ENCODE measurements around the gene SOWAHC. TPM values are rescaled to one million over a fixed set of nuclear protein-coding genes. Genes with fewer than 3 reads are reported as not detected.
A peak's percentile ranks its signal among the peaks of the same experiment; 100 is the strongest.
"Not testable (repeated sequence)": the region's sequence is repeated elsewhere in the genome, so short reads cannot be mapped to it uniquely, and the experiment has no call there.

SOWAHC gene, protein sequence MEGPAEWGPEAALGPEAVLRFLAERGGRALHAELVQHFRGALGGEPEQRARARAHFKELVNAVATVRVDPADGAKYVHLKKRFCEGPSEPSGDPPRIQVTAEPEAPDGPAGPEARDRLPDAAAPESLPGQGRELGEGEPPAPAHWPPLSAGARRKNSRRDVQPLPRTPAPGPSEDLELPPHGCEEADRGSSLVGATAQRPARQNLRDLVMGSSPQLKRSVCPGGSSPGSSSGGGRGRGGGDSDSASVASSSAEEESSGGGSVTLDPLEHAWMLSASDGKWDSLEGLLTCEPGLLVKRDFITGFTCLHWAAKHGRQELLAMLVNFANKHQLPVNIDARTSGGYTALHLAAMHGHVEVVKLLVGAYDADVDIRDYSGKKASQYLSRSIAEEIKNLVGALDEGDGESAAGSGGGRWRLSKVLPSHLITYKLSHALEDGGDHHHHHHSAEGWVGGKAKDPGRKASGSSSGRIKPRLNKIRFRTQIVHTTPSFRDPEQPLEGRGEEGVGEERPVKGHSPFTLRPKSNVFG
- 7.1 and 9.0 TPM in 2 replicates for total RNA-seq (2014; rRNA removed; shearing (Covaris generic))

DNA sequence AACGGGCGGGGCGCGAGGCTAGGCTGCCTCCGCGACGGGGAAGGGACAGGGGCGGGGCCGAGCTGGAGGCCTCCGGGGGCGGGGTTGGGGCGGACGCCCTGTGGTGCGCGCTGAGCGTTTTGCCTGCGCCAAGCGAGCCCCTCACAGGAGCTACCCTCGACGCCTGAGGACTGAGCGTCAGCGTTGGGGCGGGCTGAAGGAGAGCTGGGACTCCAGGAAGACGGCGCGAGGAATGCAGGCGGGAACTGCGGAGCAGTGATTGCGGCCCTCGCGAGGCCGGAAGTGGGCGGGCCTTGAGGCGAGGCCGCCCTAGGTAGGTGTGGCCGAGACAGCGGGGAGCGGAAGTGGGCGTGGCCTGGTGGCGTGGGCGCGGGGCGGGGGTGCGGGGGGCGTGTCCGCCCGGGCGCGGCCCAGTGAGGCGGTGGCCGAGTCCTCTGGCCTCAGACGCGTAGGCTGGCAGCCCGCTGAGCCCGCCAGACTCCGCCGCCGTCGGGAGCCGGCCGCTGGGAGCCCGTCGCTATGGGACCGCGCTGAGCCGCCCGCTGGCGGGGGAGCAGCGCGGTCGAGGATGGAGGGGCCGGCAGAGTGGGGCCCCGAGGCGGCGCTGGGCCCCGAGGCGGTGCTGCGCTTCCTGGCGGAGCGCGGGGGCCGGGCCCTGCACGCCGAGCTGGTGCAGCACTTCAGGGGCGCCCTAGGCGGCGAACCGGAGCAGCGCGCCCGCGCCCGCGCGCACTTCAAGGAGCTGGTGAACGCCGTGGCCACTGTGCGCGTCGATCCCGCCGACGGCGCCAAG, at the start of gene SOWAHC, which contains the start of gene SEPTIN10:
TSS of gene SOWAHC (plus strand) at position 443 of the 793 bp plus-strand sequence. CDS start at position 569, 126 bp downstream.
TSS of gene SEPTIN10 (minus strand) at position 45 of the 793 bp plus-strand sequence. CDS start 139 bp downstream, outside the sequence.
- peak; percentile 100 for DNase-seq (ENCODE audit: low read depth)

DNA sequence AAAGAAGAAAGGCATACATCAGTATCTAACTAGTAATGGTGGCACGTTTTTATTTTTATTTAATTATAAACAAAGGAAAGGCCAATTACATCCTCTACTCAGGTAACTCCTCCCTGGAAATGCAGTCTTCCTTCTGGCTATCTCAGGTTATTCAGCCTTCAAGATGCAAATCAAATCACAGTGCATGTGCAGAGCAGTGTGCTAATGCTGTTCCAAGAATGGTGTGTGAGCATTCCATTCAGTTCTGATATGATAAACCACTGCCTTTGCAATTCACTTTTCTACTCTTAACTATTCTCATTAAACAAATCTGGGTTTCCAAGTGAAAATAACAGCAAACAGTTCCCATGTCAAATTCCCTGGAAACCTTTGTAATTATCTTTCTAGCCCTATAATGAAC, 38.8 kb upstream of the SOWAHC start:
- no peak for DNase-seq (ENCODE audit: low read depth)

DNA sequence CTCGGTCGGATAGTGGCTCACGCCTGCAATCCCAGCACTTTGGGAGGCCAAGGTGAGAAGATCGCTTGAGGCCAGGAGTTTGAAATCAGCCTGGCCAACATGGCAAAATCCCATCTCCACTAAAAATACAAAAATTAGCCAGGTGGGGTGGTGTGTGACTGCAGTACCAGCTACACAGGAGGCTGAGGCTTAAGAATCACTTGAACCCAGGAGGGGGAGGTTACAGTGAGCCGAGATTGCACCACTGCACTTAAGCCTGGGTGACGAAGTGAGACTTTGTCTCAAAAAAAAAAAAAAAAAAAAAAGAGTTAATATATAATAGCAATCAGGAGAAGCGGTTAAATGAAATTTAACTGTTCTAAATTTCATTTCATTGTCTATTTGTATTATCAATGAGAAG, 36.5 kb upstream of the SOWAHC start:
- DNase-seq (ENCODE audit: low read depth), result not testable (repeated sequence)

DNA sequence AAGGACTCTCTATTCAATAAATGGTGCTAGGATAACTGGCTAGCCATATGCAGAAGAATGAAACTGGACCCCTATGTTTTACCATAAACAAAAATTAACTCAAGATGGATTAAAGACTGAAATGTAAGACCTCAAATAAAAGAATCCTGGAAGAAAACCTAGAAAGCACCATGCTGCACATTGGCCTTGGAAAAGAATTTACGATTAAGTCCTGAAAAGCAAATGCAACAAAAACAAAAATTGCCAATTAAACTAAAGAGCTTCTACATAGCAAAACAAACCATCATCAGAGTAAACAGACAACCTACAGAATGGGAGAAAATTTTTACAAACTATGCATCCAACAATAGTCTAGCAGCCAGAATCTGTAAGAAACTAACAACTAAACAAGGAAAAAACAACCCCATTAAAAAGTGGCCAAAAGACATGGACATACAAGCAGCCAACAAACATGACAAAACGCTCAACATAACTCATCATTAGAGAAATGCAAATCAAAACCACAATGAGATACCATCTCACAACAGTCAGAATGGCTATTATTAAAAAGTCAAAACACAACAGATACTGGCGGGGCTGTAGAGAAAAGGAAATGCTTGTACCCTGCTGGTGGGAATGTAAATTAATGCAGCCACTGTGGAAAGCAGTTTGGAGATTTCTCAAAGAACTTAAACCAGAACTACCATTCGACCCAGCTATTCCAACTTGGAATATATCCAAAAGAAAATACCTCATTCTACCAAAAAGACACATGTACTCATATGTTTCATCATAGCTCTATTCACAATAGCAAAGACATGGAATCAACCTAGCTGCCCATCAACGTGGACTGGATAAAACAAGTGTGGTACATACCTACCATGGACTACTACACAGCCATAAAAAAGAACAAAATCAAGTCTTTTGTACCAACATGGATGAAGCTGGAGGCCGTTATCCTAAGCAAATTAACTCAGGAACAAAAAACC, 31.0 kb upstream of the SOWAHC start:
- DNase-seq (ENCODE audit: low read depth), result no peak

DNA sequence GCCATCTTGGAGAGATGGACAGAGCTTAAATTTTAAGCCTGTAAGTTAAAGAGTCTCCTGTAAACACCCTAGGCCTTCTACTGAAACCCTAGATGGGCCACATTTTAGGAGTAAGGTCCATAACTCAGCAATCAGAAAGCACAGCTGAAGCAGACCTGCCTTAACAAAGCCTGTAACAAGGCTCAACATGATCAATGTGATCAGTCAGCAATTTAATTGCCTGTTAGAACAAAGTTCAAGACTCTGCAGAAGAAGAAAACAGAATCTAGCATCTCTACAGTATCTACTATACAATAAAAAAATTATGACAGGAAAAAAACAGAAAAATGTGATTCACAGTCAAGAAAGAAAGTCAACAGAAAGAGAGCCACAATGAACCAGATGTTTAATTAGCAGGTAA, 27.5 kb upstream of the SOWAHC start:
- DNase-seq (ENCODE audit: low read depth), result no peak

DNA sequence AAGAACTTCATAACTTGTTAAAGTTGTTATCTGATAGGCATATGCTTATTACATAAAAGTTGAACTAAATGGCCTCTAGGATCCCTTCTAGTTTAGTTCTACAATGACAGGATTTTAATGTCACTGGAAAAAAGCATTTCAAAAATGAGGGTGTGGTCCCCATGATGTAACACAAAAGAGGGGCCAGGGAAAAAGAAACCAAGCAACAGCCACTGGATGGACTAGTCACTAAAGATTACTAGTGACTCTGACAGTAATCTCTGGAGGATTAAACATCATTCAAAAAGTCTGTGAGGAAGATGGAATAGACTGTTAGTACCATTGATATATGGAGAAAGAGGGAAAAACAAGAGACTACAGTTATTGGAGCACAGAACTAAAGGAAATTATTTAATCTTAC, 23.0 kb upstream of the SOWAHC start:
- no peak for DNase-seq (ENCODE audit: low read depth)

DNA sequence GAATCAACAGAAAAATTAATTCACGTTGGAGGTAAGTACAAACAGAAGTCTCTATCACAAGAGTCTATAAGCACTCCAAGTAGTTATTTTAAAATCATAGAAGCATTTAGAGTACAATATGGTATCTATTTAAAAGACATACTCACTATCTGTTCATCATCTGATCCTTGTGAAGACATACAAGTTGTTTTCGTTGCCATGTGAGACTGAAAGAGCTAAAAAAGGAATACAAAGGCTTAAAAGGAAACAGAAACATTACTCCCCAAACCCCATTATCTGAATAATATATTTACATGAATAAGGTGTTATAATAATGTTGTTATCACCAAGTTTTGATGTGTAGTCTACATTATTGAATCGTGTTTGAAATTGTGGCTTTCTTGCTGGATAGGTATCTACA, 21.3 kb upstream of the SOWAHC start:
- DNase-seq (ENCODE audit: low read depth), result no peak

DNA sequence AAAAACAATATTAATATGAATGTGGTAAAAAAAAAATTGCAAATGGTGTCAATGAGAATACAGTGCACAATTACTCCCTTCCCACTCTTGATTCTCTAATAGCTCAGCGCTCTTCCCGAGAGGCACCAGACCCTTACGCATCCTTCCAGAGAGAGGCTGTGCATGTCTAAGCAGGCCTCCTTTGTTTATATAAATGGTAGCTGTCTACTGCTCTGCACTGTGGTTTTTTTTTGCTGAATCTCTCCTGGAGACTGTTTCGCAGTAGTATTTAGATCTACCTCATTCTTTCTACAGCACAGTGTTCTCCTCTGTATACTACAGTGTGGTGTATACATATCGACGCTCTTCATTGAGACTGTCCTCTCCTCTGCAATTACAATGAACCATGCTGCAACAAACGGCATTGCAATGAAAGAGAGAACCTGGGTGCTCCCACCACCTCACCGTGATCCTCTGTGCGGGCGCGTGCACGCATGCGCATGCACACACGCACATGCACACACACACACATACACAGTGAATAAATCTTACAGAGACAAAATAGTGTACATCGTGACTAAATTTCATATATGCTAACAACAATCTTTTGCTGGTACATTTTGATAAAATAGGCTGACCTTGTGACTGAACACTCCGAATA, 19.8 kb upstream of the SOWAHC start:
- DNase-seq (ENCODE audit: low read depth), result no peak

DNA sequence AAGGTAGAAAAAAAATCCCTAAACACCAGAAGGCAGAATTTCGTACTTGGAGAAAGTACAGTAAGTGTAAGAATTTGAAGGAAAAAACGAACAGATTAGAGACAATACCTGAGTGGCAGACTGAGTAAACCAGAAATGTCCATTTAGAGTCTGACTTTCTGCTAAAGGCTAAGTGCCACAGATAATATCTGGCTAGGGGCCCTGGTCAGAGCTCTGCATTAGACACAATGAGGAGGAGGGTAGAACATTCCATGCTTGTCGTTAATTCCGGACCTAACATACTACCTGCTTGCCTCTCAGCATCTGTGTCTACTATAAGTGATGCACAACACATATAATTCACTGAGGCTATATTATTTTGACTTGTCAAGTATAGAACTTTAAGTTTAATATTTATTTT, 18.5 kb upstream of the SOWAHC start:
- DNase-seq (ENCODE audit: low read depth), result no peak

DNA sequence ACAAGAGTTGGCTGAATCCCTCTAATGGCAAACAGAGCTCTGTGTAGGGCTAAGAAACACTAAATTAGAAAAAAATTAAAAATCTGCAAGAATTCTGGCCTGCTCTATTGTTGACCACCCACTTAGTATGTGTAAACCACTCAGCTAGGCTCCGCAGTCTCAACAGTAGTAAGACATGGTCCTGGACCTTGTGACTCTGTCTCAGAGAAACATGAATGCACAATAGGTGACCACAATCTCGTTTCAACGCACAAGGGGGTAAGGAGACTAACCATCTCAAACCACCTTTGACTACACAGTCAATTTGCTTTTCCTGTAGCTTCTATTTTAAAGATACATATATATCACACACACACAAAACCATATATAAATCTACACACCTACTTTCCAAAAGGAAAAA, 16.9 kb upstream of the SOWAHC start:
- no peak for DNase-seq (ENCODE audit: low read depth)

DNA sequence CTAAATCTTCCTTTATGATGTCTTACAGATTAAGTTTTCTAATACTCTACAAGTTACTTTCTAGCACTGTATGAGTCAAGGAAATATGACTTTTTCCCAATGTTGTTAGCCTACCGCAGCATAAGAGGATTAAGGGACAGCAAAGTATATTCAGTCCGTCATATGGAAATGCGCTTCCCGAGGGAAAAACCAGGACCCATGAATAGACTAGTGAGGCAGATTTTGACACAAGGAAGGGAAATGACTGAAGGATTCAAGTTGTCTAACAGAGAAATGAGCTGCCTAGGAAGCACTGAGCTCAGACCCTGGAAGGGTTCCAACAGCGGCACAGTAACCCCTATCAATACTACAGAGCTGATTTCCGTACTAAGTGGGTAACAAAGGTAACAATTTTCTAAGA, 12.4 kb upstream of the SOWAHC start:
- DNase-seq (ENCODE audit: low read depth), result no peak

DNA sequence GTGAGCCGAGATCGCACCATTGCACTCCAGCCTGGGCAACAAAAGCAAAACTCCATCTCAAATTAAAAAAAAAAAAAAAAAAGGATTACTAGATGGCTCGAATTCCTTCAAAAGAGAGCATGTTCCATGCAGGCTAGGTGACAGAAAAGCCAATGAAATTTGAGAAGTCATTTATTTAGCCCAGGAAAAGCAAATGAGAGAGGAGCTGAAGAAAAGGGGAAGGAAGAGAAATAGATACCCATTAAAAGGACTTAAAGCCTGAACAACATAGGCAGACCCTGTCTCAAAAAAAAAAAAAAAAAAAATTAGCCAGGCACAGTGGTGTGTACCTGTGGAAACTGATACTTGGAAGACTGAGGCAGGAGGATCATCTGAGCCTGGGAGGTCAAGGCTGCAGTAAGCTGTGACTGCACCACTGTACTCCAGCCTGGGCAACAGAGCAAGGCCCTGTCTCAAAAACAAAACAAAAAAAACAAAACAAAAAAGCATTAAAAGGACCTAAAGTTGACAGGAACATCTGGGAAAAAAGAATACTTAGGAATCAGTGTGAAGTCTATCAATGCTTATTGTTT, 11.5 kb upstream of the SOWAHC start:
- DNase-seq (ENCODE audit: low read depth), result no peak

DNA sequence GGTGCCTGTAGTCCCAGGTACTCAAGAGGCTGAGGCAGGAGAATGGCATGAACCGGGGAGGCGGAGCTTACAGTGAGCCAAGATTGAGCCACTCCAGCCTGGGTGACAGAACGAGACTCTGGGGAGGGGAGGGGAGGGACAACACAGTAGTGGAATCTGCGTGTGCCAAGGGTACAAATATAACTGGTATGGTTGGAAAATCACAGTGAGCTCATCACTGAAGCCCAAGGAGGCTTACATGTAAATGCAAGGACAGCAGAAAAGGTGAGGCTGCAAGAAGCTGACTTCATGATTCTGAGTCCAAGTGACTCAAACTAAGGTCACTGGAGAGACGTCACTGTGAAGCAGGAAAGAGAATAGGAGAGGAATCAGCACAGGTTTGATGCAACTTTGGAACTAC, 9.6 kb upstream of the SOWAHC start:
- peak; percentile 56 for DNase-seq (ENCODE audit: low read depth)

DNA sequence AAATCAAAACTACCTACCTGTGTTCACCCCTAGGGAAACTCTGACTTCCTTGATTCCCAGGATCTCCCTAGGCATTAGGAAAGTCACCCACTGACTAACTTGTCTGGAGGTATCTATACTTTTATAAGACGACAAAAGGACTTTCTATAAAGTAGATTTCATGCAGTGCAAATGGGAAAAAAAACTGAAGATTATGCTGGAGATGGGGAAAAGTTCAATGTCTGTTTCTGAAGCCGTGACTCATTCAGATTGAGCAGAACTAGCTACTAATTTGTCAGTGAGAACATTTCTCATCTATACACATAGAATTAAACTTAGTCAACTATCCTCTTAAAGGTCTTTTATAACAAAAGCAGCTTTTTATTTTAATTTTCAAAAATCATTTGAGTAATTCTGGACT, 6.4 kb upstream of the SOWAHC start:
- no peak for DNase-seq (ENCODE audit: low read depth)

DNA sequence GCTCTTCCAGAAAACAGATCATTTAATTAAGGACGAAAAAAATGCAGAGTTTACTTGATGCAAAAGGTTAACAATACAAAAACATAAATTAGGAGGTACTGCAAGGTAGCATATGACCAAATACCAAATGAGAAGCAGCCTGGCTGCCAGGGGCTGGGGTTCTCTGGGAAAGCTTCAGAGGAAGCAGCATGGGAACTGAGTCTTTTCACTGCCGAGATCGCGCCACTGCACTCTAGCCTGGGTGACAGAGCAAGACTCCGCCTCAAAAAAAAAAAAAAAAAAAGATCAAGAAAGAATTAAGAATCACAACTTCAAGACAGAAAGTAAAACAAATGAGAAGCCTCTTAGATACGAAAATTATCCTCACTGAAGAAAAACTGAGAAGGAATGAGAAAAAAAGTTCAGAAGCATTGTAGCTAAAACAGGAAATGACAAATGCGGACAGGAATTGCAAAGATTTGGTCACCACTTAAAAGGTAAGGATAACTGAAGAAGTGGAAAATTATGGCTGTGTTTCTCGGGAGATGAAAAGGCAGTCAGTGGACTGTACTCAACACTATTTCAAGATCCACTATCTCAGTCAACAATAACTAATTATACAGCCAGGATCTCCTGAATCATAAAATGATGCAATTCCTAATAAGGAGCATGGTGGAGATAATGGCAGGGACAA, 4.7 kb upstream of the SOWAHC start:
- peak; percentile 58 for DNase-seq (ENCODE audit: low read depth)

DNA sequence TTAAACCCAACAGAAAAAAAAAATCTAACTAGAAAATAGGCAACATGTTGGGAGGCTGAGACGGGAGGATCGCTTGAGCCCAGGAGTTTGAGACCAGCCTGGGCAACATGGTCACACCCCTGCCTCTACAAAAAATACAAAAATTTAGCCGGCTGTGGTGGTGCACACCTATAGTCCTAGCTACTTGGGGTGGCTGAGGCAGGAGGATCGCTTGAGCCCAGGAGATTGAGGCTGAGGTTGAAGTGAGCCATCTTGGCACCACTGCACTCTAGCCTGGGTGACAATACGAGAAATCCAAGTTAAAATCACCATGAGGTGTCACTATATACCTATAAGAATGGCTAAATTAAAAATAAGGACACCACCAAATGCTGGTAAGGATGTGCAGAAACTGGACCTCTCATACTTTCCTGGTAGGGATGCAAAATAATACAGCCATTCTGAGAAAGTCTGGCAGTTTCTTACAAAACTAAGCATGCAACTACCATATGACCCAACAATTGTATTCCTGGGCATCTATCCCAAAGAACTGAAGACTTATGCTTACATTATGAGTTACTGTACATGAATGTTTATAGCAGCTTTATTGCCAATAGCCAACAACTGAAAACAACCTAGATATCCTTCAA, 2.6 kb upstream of the SOWAHC start:
- peak; percentile 11 for DNase-seq (ENCODE audit: low read depth)

DNA sequence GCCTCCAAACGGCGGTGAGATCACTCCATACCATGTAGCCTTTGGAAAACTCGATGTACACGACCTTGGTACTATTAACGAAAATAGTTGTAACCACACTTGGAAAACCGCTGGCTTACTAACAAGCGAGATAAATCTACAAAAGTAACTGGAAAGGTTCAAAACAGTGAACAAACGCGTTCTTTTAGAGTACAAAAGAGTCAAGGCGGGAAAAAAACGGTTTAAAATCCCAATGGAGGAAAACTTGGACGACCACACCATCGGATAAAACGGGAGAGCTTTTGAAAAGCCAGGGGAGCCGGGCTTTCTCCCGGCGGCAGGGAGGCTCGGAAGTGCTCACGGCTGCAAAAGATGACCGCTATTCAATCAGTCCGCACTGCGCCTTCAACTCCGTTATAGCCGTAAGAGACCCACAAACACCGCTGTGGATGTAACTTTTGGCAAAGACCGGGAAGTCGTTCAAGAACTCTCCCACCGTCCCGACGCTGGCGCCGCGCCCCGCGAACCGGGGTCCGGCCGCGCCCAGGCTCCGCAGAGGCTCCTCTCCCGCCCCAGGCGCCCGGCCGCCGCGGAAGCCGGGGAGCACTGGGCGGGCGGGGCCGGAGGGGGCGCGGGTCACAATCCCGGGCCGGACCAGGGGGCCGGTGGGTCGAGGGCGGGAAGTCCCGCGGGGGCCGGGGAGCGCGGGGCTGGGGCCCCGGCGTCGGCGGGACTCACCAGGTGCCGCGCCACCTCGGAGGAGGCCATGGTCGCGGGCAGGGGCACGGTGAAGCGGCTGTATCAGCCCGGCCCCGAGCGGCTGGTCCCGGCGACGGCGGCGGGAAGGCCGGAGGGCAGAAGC, 863 bp upstream of the SOWAHC start:
- DNase-seq (ENCODE audit: low read depth), result peak; percentile 58

Measured in Daoy (cell line).